MM.1S (cell line): ENCODE results near the gene CLEC16A.

Experiments used
- DNase-seq: peaks from one replicate; pipeline ENCODE4 v3.0.0-alpha.2; 2015
- H2AFZ ChIP-seq: fragments of 300-600 bp; sonication (generic); 2 replicates; pipeline ENCODE4 v1.6.0; 2016; ENCODE audit warnings: antibody characterized with exemption, low read length
- H3F3A ChIP-seq: fragments of 300-600 bp; sonication (generic); 2 replicates; pipeline ENCODE4 v1.6.1; 2016; ENCODE audit warnings: mild to moderate bottlenecking, antibody characterized with exemption, low read length, moderate library complexity, mixed read lengths; ENCODE audit not compliant: insufficient read depth
- H3K27ac ChIP-seq: fragments of 300-600 bp; sonication (generic); 2 replicates; pipeline ENCODE4 v1.5.1; 2016; ENCODE audit warnings: mild to moderate bottlenecking, low read length
- H3K27me3 ChIP-seq: fragments of 300-600 bp; sonication (generic); replicated peaks from 2 replicates; pipeline ENCODE4 v1.6.0; 2016; ENCODE audit warnings: low read length; ENCODE audit not compliant: insufficient read depth
- H3K36me3 ChIP-seq: fragments of 300-600 bp; sonication (generic); replicated peaks from 2 replicates; pipeline ENCODE4 v1.6.1; 2016; ENCODE audit warnings: mild to moderate bottlenecking, low read length, mixed read lengths; ENCODE audit not compliant: insufficient read depth
- H3K4me1 ChIP-seq: fragments of 300-600 bp; sonication (generic); 2 replicates; pipeline ENCODE4 v1.6.1; 2016; ENCODE audit warnings: low read length, mixed read lengths
- H3K4me2 ChIP-seq: fragments of 300-600 bp; sonication (generic); 2 replicates; pipeline ENCODE4 v1.6.0; 2016; ENCODE audit warnings: low read depth, low read length
- H3K4me3 ChIP-seq: fragments of 300-600 bp; sonication (generic); 2 replicates; pipeline ENCODE4 v1.5.1; 2016; ENCODE audit warnings: low read length, mixed read lengths
- H3K79me2 ChIP-seq: fragments of 300-600 bp; sonication (generic); 2 replicates; pipeline ENCODE4 v1.6.1; 2016; ENCODE audit warnings: mixed run types, low read length, mixed read lengths
- H3K9ac ChIP-seq: fragments of 300-600 bp; sonication (generic); 2 replicates; pipeline ENCODE4 v1.6.1; 2016; ENCODE audit warnings: low read length, mixed read lengths
- H3K9me2 ChIP-seq: fragments of 300-600 bp; sonication (generic); replicated peaks from 2 replicates; pipeline ENCODE4 v1.6.1; 2016; ENCODE audit warnings: mild to moderate bottlenecking, low read length, mixed read lengths; ENCODE audit not compliant: insufficient read depth
- H3K9me3 ChIP-seq: fragments of 300-600 bp; sonication (generic); replicated peaks from 2 replicates; pipeline ENCODE4 v1.6.1; 2016; ENCODE audit warnings: mild to moderate bottlenecking, low read length, mixed read lengths; ENCODE audit not compliant: insufficient read depth
- H4K20me1 ChIP-seq: fragments of 300-600 bp; sonication (generic); 2 replicates; pipeline ENCODE4 v1.6.1; 2016; ENCODE audit warnings: mild to moderate bottlenecking, low read length, moderate library complexity, mixed read lengths; ENCODE audit not compliant: insufficient read depth
- CTCF ChIP-seq: fragments of 300-600 bp; sonication (generic); IDR thresholded peaks from 2 replicates; pipeline ENCODE4 v1.5.1; 2016; ENCODE audit warnings: antibody characterized with exemption, low read length, mixed read lengths
- EZH2 ChIP-seq: fragments of 300-600 bp; sonication (generic); optimal IDR thresholded peaks from 2 replicates; pipeline ENCODE3; 2017; ENCODE audit warnings: low read depth, mild to moderate bottlenecking, antibody characterized with exemption, low read length, mixed read lengths
- EZH2phosphoT487 ChIP-seq: fragments of 300-600 bp; sonication (generic); IDR thresholded peaks from 2 replicates; pipeline ENCODE4 v1.6.1; 2018; ENCODE audit warnings: antibody characterized with exemption, low read length

The CLEC16A gene

GRCh38 chr16:11151156-11151884 is 207.0 kb downstream of the CLEC16A start:
- no peaks in the 10 kb centered on the region for H4K20me1 ChIP-seq
- H3K4me1 ChIP-seq, result no peaks in the 10 kb centered on the region
- no peak for DNase-seq

GRCh38 chr16:11151885-11152629 is 207.7 kb downstream of the CLEC16A start:
- no peak for TF ChIP-seq EZH2
- H4K20me1 ChIP-seq, result no peaks in the 10 kb centered on the region
- no peak overlapping the region for H3K4me3 ChIP-seq
- H3K4me2 ChIP-seq, result no peak overlapping the region
- no peaks in the 10 kb centered on the region for H3K27me3 ChIP-seq
- no peaks in the 10 kb centered on the region for H3K36me3 ChIP-seq
- H3F3A ChIP-seq, result no peaks in the 10 kb centered on the region
- H2AFZ ChIP-seq, result no peak overlapping the region
- H3K79me2 ChIP-seq, result no peaks in the 10 kb centered on the region
- H3K9ac ChIP-seq, result no peak overlapping the region
- no peaks in the 10 kb centered on the region for H3K9me3 ChIP-seq
- H3K4me1 ChIP-seq, result no peaks in the 10 kb centered on the region
- no peak for DNase-seq
- no peaks in the 10 kb centered on the region for H3K9me2 ChIP-seq
- no peak overlapping the region for H3K27ac ChIP-seq

More at GRCh38 chr16:11151156-11151884, 207.0 kb downstream of the CLEC16A start:
- Histone ChIP-seq H3K9me3 (no peaks in the 10 kb centered on the region), H3K4me2 (no peak overlapping the region), H3K79me2 (no peaks in the 10 kb centered on the region), H3K9me2 (no peaks in the 10 kb centered on the region), H3K4me3 (no peak overlapping the region), H3K27ac (no peak overlapping the region), H3K9ac (no peak overlapping the region), H2AFZ (no peak overlapping the region), H3K27me3 (no peaks in the 10 kb centered on the region), H3F3A (no peaks in the 10 kb centered on the region), H3K36me3 (no peaks in the 10 kb centered on the region)
- TF ChIP-seq CTCF (no peak), EZH2phosphoT487 (no peak), EZH2 (no peak)

GRCh38 chr16:11152677-11153331 is 208.4 kb downstream of the CLEC16A start:
- no peak overlapping the region for H3K27ac ChIP-seq
- no peaks in the 10 kb centered on the region for H3K9me2 ChIP-seq
- no peak for TF ChIP-seq EZH2phosphoT487
- no peak for TF ChIP-seq EZH2
- no peak for TF ChIP-seq CTCF
- H3K9me3 ChIP-seq, result no peaks in the 10 kb centered on the region
- no peaks in the 10 kb centered on the region for H3K36me3 ChIP-seq
- H3K79me2 ChIP-seq, result no peaks in the 10 kb centered on the region
- H3K4me1 ChIP-seq, result no peaks in the 10 kb centered on the region
- H4K20me1 ChIP-seq, result no peaks in the 10 kb centered on the region
- no peak overlapping the region for H3K9ac ChIP-seq
- no peak for DNase-seq
- no peaks in the 10 kb centered on the region for H3F3A ChIP-seq
- no peak overlapping the region for H3K4me2 ChIP-seq
- no peak overlapping the region for H2AFZ ChIP-seq
- H3K27me3 ChIP-seq, result no peaks in the 10 kb centered on the region
- no peak overlapping the region for H3K4me3 ChIP-seq
